Right cardiac atrium (tissue), 5 donors: ENCODE results near the gene RPL37A. TPM values are rescaled to one million over a fixed set of nuclear protein-coding genes. Genes with fewer than 3 reads are reported as not detected.

Experiments used
- ATAC-seq, 2 donors: fragments of 200-7000 bp; cut with Tn5 transposase; one replicate each; pipeline versions ENCODE4 v1.8.0 to v1.9.1; 2020; ENCODE audit warnings: moderate library complexity in 2 of 2, mild to moderate bottlenecking in 1 of 2
- DNase-seq, 3 donors: peaks; one replicate each; pipeline ENCODE4 v3.0.0-alpha.2; 2020
- H3K27ac ChIP-seq: one replicate; pipeline ENCODE4 v1.5.1; 2013; ENCODE audit warnings: mild to moderate bottlenecking, low read length, control low read depth, moderate library complexity
- H3K27me3 ChIP-seq: one replicate; pipeline ENCODE4 v1.6.1; 2013; ENCODE audit not compliant: control insufficient read depth, insufficient read depth
- H3K4me1 ChIP-seq: one replicate; pipeline ENCODE4 v1.6.1; 2013; ENCODE audit warnings: low read length; ENCODE audit not compliant: control insufficient read depth, insufficient read depth
- H3K4me3 ChIP-seq: one replicate; pipeline ENCODE4 v1.5.1; 2013; ENCODE audit warnings: low read length, control low read depth
- H3K9me3 ChIP-seq: one replicate; pipeline ENCODE4 v1.6.1; 2013; ENCODE audit warnings: low read length; ENCODE audit not compliant: control insufficient read depth
- WGBS: extraction: QIAGEN DNeasy Blood & Tissue Kit; methylation state at CpG from one replicate; pipeline ENCODE4 v1.1.7; 2013; 5-methylcytosine and 5-hydroxymethylcytosine counted together
- intact Hi-C, 4 donors: fragments of 100-400 bp; cut with DNase I; formaldehyde crosslinking; loops; one replicate each; pipeline versions ENCODE4 v1.11.0 to v1.14.0; 2022 to 2023
- polyA plus RNA-seq: library from polyadenylated mRNA; stranded (reverse); fragments of 200-250 nt; gene quantifications from one replicate; pipeline ENCODE4 v1.2.3, GENCODE V29; 2013
- total RNA-seq, 4 donors: library from RNA; stranded (reverse); fragmentation: NEBNext Ultra II Directional; extraction: Animal tissue kit (Norgen Biotek cat#: 25700); gene quantifications; one replicate each; pipeline ENCODE4 v1.2.1, GENCODE V29; 2021
- donor health status: healthy with polysubstance abuse.
- donor health status: DM: no; HTN: yes; CAD: no.
- donor health status: DM: no; HTN: no; CAD: no.
- donor health status: DM: no; HTN: yes; CAD: no; lungs with severe emphysema.
- donor health status: DM: yes; HTN: yes; CAD: no.

Gene RPL37A
- total and polyA plus RNA-seq, 5 donors, result 1,836 to 3,516 (median 1,923) TPM

- ATAC-seq, result no peak
- Histone ChIP-seq H3K27ac (no peak overlapping the region), H3K4me1 (no peaks in the 10 kb centered on the region), H3K27me3 (no peaks in the 10 kb centered on the region), H3K4me3 (no peak overlapping the region), H3K9me3 (no peaks in the 10 kb centered on the region)
- intact Hi-C loops, result no loop called here
- no peak for DNase-seq
- WGBS, result 60% methylated on average over 1 of the region's 1 CpG
Measured at GRCh38 chr2:216490061-216490460, 8.6 kb upstream of the RPL37A start.

- DNase-seq (no peak), ATAC-seq (no peak)
- Histone ChIP-seq H3K27ac (no peak overlapping the region), H3K4me1 (no peaks in the 10 kb centered on the region), H3K27me3 (no peaks in the 10 kb centered on the region), H3K9me3 (no peaks in the 10 kb centered on the region), H3K4me3 (no peak overlapping the region)
- intact Hi-C loops, result no loop called here
- WGBS, result 80% methylated on average over 9 of the region's 9 CpGs
Measured at GRCh38 chr2:216491793-216492596, 6.6 kb upstream of the RPL37A start.

GRCh38 chr2:216492597-216493333, 5.9 kb upstream of the RPL37A start:
- H3K9me3 ChIP-seq, result no peaks in the 10 kb centered on the region
- ATAC-seq, result no peak
- WGBS, result 61% methylated on average over 6 of the region's 6 CpGs
- intact Hi-C loops, result no loop called here
- no peaks in the 10 kb centered on the region for H3K4me1 ChIP-seq
- H3K27me3 ChIP-seq, result no peaks in the 10 kb centered on the region
- H3K4me3 ChIP-seq, result no peak overlapping the region
- H3K27ac ChIP-seq, result no peak overlapping the region
- no peak for DNase-seq

GRCh38 chr2:216493334-216493685, 5.3 kb upstream of the RPL37A start:
- DNase-seq, result no peak
- intact Hi-C loops, result no loop called here
- 98% methylated on average over 1 of the region's 1 CpG for WGBS

GRCh38 chr2:216495656-216496055, 3.0 kb upstream of the RPL37A start:
- Histone ChIP-seq H3K27ac (no peak overlapping the region), H3K4me3 (no peak overlapping the region), H3K4me1 (no peaks in the 10 kb centered on the region), H3K27me3 (no peaks in the 10 kb centered on the region), H3K9me3 (no peaks in the 10 kb centered on the region)
- ATAC-seq (no peak), DNase-seq (no peak)
- intact Hi-C loops, result no loop called here
- 48% methylated on average over 2 of the region's 2 CpGs for WGBS

More at GRCh38 chr2:216493334-216493685, 5.3 kb upstream of the RPL37A start:
- no peak overlapping the region for H3K4me3 ChIP-seq
- H3K27ac ChIP-seq, result no peak overlapping the region
- no peaks in the 10 kb centered on the region for H3K27me3 ChIP-seq
- H3K9me3 ChIP-seq, result no peaks in the 10 kb centered on the region
- H3K4me1 ChIP-seq, result no peaks in the 10 kb centered on the region
- ATAC-seq, result no peak

- peak overlapping the region; percentile 53 for H3K4me3 ChIP-seq
- H3K4me1 ChIP-seq, result no peaks in the 10 kb centered on the region
- H3K27me3 ChIP-seq, result no peaks in the 10 kb centered on the region
- DNase-seq (no peak), ATAC-seq (no peak)
- intact Hi-C loops, result no loop called here
- no peaks in the 10 kb centered on the region for H3K9me3 ChIP-seq
- WGBS, result 72% methylated on average over 6 of the region's 6 CpGs
- peak overlapping the region; percentile 80 for H3K27ac ChIP-seq
Measured at GRCh38 chr2:216497382-216498069, 1.1 kb upstream of the RPL37A start.

- intact Hi-C loops, result no loop called here
- no peaks in the 10 kb centered on the region for H3K4me1 ChIP-seq
Measured at GRCh38 chr2:216498070-216498378, 620 bp upstream of the RPL37A start.

GRCh38 chr2:216499641-216500218, 1.1 kb downstream of the RPL37A start:
- no peaks in the 10 kb centered on the region for H3K4me1 ChIP-seq
- no peaks in the 10 kb centered on the region for H3K9me3 ChIP-seq
- ATAC-seq (no peak), DNase-seq (no peak)
- intact Hi-C loops, result no loop called here
- H3K27ac ChIP-seq, result no peak overlapping the region
- no peaks in the 10 kb centered on the region for H3K27me3 ChIP-seq
- peak overlapping the region; percentile 53 for H3K4me3 ChIP-seq
- WGBS, result 23% methylated on average over 6 of the region's 6 CpGs

More at GRCh38 chr2:216498070-216498378, 620 bp upstream of the RPL37A start:
- DNase-seq, result no peak
- peak overlapping the region; percentile 53 for H3K4me3 ChIP-seq
- H3K9me3 ChIP-seq, result no peaks in the 10 kb centered on the region
- ATAC-seq, result no peak
- no peaks in the 10 kb centered on the region for H3K27me3 ChIP-seq
- H3K27ac ChIP-seq, result peak overlapping the region; percentile 80
- 12% methylated on average over 6 of the region's 6 CpGs for WGBS

- Histone ChIP-seq H3K9me3 (no peaks in the 10 kb centered on the region), H3K27ac (no peak overlapping the region), H3K4me3 (no peak overlapping the region), H3K27me3 (no peaks in the 10 kb centered on the region), H3K4me1 (no peaks in the 10 kb centered on the region)
- no peak for DNase-seq
- 91% methylated on average over 2 of the region's 2 CpGs for WGBS
- ATAC-seq, result no peak
- intact Hi-C loops, result no loop called here
Measured at GRCh38 chr2:216500572-216500971, 1.9 kb downstream of the RPL37A start.

GRCh38 chr2:216501854-216502253, 3.2 kb downstream of the RPL37A start:
- Histone ChIP-seq H3K4me3 (no peak overlapping the region), H3K27me3 (no peaks in the 10 kb centered on the region), H3K9me3 (no peaks in the 10 kb centered on the region), H3K27ac (no peak overlapping the region), H3K4me1 (no peaks in the 10 kb centered on the region)
- intact Hi-C loops, result no loop called here
- no peak for ATAC-seq
- WGBS, result 93% methylated on average over 8 of the region's 8 CpGs
- no peak for DNase-seq
